MM.1S (cell line): ENCODE results near the gene ITPRIP.

Source experiments
- DNase-seq: peaks from one replicate; pipeline ENCODE4 v3.0.0-alpha.2; 2015
- H2AFZ ChIP-seq: fragments of 300-600 bp; sonication (generic); 2 replicates; pipeline ENCODE4 v1.6.0; 2016; ENCODE audit warnings: antibody characterized with exemption, low read length
- H3F3A ChIP-seq: fragments of 300-600 bp; sonication (generic); 2 replicates; pipeline ENCODE4 v1.6.1; 2016; ENCODE audit warnings: mild to moderate bottlenecking, antibody characterized with exemption, low read length, moderate library complexity, mixed read lengths; ENCODE audit not compliant: insufficient read depth
- H3K27ac ChIP-seq: fragments of 300-600 bp; sonication (generic); 2 replicates; pipeline ENCODE4 v1.5.1; 2016; ENCODE audit warnings: mild to moderate bottlenecking, low read length
- H3K27me3 ChIP-seq: fragments of 300-600 bp; sonication (generic); replicated peaks from 2 replicates; pipeline ENCODE4 v1.6.0; 2016; ENCODE audit warnings: low read length; ENCODE audit not compliant: insufficient read depth
- H3K36me3 ChIP-seq: fragments of 300-600 bp; sonication (generic); replicated peaks from 2 replicates; pipeline ENCODE4 v1.6.1; 2016; ENCODE audit warnings: mild to moderate bottlenecking, low read length, mixed read lengths; ENCODE audit not compliant: insufficient read depth
- H3K4me1 ChIP-seq: fragments of 300-600 bp; sonication (generic); 2 replicates; pipeline ENCODE4 v1.6.1; 2016; ENCODE audit warnings: low read length, mixed read lengths
- H3K4me2 ChIP-seq: fragments of 300-600 bp; sonication (generic); 2 replicates; pipeline ENCODE4 v1.6.0; 2016; ENCODE audit warnings: low read depth, low read length
- H3K4me3 ChIP-seq: fragments of 300-600 bp; sonication (generic); 2 replicates; pipeline ENCODE4 v1.5.1; 2016; ENCODE audit warnings: low read length, mixed read lengths
- H3K79me2 ChIP-seq: fragments of 300-600 bp; sonication (generic); 2 replicates; pipeline ENCODE4 v1.6.1; 2016; ENCODE audit warnings: mixed run types, low read length, mixed read lengths
- H3K9ac ChIP-seq: fragments of 300-600 bp; sonication (generic); 2 replicates; pipeline ENCODE4 v1.6.1; 2016; ENCODE audit warnings: low read length, mixed read lengths
- H3K9me2 ChIP-seq: fragments of 300-600 bp; sonication (generic); replicated peaks from 2 replicates; pipeline ENCODE4 v1.6.1; 2016; ENCODE audit warnings: mild to moderate bottlenecking, low read length, mixed read lengths; ENCODE audit not compliant: insufficient read depth
- H3K9me3 ChIP-seq: fragments of 300-600 bp; sonication (generic); replicated peaks from 2 replicates; pipeline ENCODE4 v1.6.1; 2016; ENCODE audit warnings: mild to moderate bottlenecking, low read length, mixed read lengths; ENCODE audit not compliant: insufficient read depth
- H4K20me1 ChIP-seq: fragments of 300-600 bp; sonication (generic); 2 replicates; pipeline ENCODE4 v1.6.1; 2016; ENCODE audit warnings: mild to moderate bottlenecking, low read length, moderate library complexity, mixed read lengths; ENCODE audit not compliant: insufficient read depth
- CTCF ChIP-seq: fragments of 300-600 bp; sonication (generic); IDR thresholded peaks from 2 replicates; pipeline ENCODE4 v1.5.1; 2016; ENCODE audit warnings: antibody characterized with exemption, low read length, mixed read lengths
- EZH2 ChIP-seq: fragments of 300-600 bp; sonication (generic); optimal IDR thresholded peaks from 2 replicates; pipeline ENCODE3; 2017; ENCODE audit warnings: low read depth, mild to moderate bottlenecking, antibody characterized with exemption, low read length, mixed read lengths
- EZH2phosphoT487 ChIP-seq: fragments of 300-600 bp; sonication (generic); IDR thresholded peaks from 2 replicates; pipeline ENCODE4 v1.6.1; 2018; ENCODE audit warnings: antibody characterized with exemption, low read length

The ITPRIP gene

GRCh38 chr10:104316321-104317099 is 21.8 kb downstream of the ITPRIP start:
- Histone ChIP-seq H4K20me1 (no peaks in the 10 kb centered on the region; the same call in 1 of the 2 replicates), H3K27me3 (no peaks in the 10 kb centered on the region), H3F3A (no peaks in the 10 kb centered on the region), H3K4me1 (no peaks in the 10 kb centered on the region), H3K9ac (no peak overlapping the region), H3K9me2 (no peaks in the 10 kb centered on the region), H2AFZ (no peak overlapping the region), H3K27ac (no peak overlapping the region), H3K4me2 (no peak overlapping the region), H3K36me3 (no peaks in the 10 kb centered on the region), H3K9me3 (no peaks in the 10 kb centered on the region), H3K79me2 (peaks cover 38% of the 10 kb centered on the region), H3K4me3 (no peak overlapping the region)
- DNase-seq = no peak
- no peak for TF ChIP-seq EZH2
- TF ChIP-seq EZH2phosphoT487 = no peak
- TF ChIP-seq CTCF = no peak

GRCh38 chr10:104315486-104315921 is 22.8 kb downstream of the ITPRIP start:
- Histone ChIP-seq H2AFZ (no peak overlapping the region), H3K27me3 (no peaks in the 10 kb centered on the region), H3K4me2 (no peak overlapping the region), H3F3A (no peaks in the 10 kb centered on the region), H3K4me3 (no peak overlapping the region), H3K36me3 (no peaks in the 10 kb centered on the region), H3K79me2 (peaks cover 28% of the 10 kb centered on the region), H3K9me3 (no peaks in the 10 kb centered on the region), H3K4me1 (no peaks in the 10 kb centered on the region), H3K9ac (no peak overlapping the region), H4K20me1 (no peaks in the 10 kb centered on the region; the same call in 1 of the 2 replicates), H3K9me2 (no peaks in the 10 kb centered on the region), H3K27ac (no peak overlapping the region)
- no peak for DNase-seq
- TF ChIP-seq CTCF (no peak), EZH2 (no peak), EZH2phosphoT487 (no peak)

- H3K36me3 ChIP-seq = no peaks in the 10 kb centered on the region
- no peak for DNase-seq
- no peak overlapping the region for H3K4me2 ChIP-seq
- no peak for TF ChIP-seq CTCF
- TF ChIP-seq EZH2 = no peak
- no peak for TF ChIP-seq EZH2phosphoT487
- H3K4me1 ChIP-seq = no peaks in the 10 kb centered on the region
- no peak overlapping the region for H3K9ac ChIP-seq
- H3K4me3 ChIP-seq = no peak overlapping the region
- no peak overlapping the region for H3K27ac ChIP-seq
- H3F3A ChIP-seq = no peaks in the 10 kb centered on the region
- H3K9me2 ChIP-seq = no peaks in the 10 kb centered on the region
- no peak overlapping the region for H2AFZ ChIP-seq
- H3K79me2 ChIP-seq = peaks cover 24% of the 10 kb centered on the region
- H4K20me1 ChIP-seq = no peaks in the 10 kb centered on the region; the same call in 1 of the 2 replicates
- H3K9me3 ChIP-seq = no peaks in the 10 kb centered on the region
- no peaks in the 10 kb centered on the region for H3K27me3 ChIP-seq
These were observed 23.4 kb downstream of the ITPRIP start for GRCh38 chr10:104314591-104315485.
